Heart left ventricle (tissue), 13 donors: Measurements from ENCODE around the gene SLC22A31.

Experiments used
- CTCF ChIP-seq, 12 donors: fragments of 200-600 bp; sonication (generic) in 4 of 12; IDR thresholded peaks; one replicate each; pipeline versions ENCODE4 v1.5.0 to v1.8.0; 2018 to 2022; ENCODE audit warnings: antibody characterized with exemption in 12 of 12, mild to moderate bottlenecking in 5 of 12
- POLR2A ChIP-seq, 2 donors: fragments of 450-650 bp; IDR thresholded peaks; one replicate each; pipeline ENCODE4 v1.6.1; 2017; ENCODE audit warnings: antibody characterized with exemption in 2 of 2, mild to moderate bottlenecking in 2 of 2, moderate library complexity in 2 of 2
- donor health status: ischemic (EF 13 %, LVEDD 7.1; RV severe dilation, severe dysfunction).
- donor health status: DM: no; HTN: yes; CAD: no.
- donor health status: DM: no; HTN: no; CAD: no.
- donor health status: ischemic (EF 25% LVEDD 6.9; RV normal size, moderate dysfunction).
- donor health status: ischemic (EF 25% LVEDD 5.7; RV mildly dilated, moderate dysfunction).
- donor health status: ischemic (EF 35%, LVEDD 5.7; RV mildly dilated, moderate dysfunction).
- donor health status: nonischemic (EF 11% LVEDD 7.7; RV severe dilation, severe dysfunction).
- donor health status: DM: yes; HTN: yes; CAD: no.
- donor health status: PGD.
- donor health status: ischemic (EF 29% LVEDD 5.4; RV normal size, mild dysfunction).
- donor health status: nonischemic (EF 23%, LVEDD 6.1; RV moderate dilation, normal function).

GRCh38 chr16:89174877-89175276 lies 25.5 kb downstream of the SLC22A31 start:
- TF ChIP-seq CTCF (IDR thresholded peaks at IDR 0.05), result no peak
- TF ChIP-seq POLR2A (IDR thresholded peaks at IDR 0.05), result no peak
